H54 (cell line): ENCODE measurements around the gene ABCD4.

Experiments used
- DNase-seq: peaks from one replicate; pipeline ENCODE4 v3.0.0; 2011; ENCODE audit warnings: low spot score, mixed read lengths; ENCODE audit not compliant: insufficient read length
- FAIRE-seq: peaks from 3 replicates; lab custom pipeline; 2011; peaks lifted over from hg19 to GRCh38; lab: Jason Lieb, UNC
- POLR2A ChIP-seq: IDR thresholded peaks from 2 replicates; pipeline ENCODE4 v1.6.1; 2011; ENCODE audit warnings: low read depth, mild to moderate bottlenecking, low read length

Gene ABCD4

DNA sequence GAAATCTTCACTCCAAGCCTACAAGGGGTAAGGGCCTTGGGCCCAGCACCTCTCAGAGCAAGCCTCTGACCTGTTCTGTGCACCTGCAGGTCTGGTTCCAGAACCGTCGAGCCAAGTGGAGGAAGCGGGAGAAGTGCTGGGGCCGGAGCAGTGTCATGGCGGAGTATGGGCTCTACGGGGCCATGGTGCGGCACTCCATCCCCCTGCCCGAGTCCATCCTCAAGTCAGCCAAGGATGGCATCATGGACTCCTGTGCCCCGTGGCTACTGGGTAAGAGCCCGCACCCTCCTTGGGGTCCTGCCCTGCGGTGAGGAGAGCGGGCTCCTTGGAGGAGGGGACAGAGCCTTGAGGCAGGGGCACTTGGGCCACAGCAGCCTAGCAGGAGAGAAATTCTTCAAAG, 43.2 kb downstream of the ABCD4 start:
- TF ChIP-seq POLR2A = no peak
- DNase-seq (no peak), FAIRE-seq (no peak)

DNA sequence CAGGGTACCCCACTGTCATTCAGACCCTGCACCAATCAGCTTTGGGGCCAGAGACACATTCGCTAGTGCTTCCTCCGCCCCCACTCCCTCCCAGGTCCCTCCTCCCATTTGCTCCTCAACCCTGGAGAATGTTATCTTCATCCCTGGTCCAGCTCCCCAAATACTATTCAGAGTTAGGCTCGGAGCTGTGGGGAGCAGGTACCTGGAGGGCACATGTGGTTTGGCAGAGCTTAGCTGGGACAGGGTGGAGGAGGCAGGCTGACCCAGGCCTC, 44.0 kb downstream of the ABCD4 start:
- TF ChIP-seq POLR2A = no peak
- FAIRE-seq (no peak), DNase-seq (no peak)

DNA sequence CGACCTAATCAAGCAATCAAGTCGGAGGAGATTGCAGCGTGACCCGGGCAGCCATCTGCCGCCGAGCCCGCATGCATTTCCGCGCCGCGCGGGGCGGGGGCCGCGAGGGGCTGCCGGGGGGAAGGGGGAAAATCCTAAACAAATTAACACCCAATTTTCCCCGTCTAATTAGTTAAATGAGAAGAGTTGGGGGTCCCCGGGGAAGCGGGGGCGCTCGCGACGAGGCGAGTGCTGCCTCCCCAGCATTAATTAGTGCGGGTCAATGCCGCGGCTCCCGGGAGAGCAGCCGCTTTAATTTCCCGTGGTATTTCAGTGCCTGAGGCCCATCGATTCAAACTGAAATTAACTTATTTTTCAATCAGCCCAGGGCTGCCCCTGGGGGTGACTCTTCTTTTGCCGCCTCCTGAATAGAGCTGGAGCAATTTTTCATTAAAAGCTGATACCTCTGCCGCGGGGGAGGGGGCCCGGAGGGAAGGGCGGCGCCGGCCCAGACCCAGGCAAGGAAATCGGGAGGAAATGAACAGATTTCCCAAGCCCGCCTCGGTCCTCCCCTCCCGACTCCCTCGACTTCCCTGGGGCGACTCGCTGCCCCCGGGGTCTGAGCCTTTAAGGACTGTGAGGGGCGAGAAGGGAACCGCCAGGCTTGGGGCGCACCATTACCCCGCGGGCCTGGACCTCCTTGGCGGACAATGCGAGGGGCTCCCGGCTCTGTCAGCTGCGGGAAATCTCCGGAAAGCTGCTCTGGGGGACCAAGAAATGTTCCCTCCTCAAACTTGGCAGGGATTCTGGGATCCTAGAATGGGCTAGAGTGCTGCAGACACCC, 44.6 kb downstream of the ABCD4 start:
- TF ChIP-seq POLR2A = no peak
- no peak for FAIRE-seq
- no peak for DNase-seq

DNA sequence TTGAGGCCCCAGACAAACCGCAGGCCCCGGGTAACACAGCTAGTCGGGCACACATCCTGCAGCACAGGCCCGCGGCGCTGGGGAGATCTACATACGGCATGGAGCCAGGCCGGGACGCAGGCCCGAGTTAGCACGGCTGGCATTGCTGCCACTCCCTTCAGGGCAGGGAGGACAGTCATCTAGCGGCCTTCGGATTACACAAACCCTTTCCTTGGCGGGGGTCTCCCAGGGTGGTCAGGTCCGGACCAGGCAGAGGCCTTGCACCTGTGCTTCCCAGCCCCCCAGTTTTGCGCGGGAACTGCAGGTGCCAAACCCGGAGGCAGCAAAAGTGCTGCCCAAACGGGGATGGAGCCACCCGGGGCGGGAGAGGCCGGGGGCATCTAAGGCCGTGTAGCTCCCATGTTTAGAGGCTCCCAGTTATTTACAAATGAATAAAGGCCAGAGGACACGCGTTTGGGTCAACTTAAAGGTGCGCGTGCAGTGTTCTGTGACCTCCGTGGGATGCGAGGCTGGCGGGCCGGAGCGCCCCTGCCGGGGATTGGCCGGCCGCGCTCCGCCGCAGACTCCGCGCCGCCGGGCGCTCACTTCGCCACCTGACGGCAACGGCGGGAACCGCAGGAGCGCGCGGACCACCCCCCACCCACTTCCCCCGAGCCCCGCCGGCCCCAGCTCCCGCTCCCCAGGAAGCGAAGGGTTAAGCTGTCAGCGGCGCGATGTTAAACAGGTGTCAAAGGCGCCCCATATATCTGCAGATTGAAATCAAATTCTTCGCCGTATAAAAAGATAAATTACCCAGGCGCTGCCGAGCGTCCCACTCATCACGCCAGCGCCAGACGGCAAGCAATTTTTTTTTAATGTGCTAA, 45.4 kb downstream of the ABCD4 start:
- DNase-seq (peak; percentile 43), FAIRE-seq (no peak)
- no peak for TF ChIP-seq POLR2A

DNA sequence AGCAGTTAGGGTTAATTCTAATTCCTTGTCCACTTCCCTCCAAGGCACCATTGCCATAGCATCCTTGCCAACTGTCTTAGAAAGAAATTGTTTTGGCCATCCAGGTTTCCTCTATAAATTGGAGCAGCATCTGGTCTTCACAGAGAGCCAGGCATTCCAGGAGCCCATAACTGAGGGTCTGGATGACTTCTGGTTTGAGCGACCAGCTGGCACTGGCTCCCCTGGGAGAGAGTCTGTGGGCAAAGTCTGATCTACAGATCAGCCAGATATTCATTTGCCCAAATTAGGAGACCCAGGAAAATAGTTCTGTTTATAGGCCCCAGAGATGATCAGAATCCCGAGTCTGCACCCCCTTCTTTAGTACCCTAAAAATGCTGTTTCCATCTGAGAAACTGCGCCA, 47.5 kb downstream of the ABCD4 start:
- DNase-seq (no peak), FAIRE-seq (no peak)

DNA sequence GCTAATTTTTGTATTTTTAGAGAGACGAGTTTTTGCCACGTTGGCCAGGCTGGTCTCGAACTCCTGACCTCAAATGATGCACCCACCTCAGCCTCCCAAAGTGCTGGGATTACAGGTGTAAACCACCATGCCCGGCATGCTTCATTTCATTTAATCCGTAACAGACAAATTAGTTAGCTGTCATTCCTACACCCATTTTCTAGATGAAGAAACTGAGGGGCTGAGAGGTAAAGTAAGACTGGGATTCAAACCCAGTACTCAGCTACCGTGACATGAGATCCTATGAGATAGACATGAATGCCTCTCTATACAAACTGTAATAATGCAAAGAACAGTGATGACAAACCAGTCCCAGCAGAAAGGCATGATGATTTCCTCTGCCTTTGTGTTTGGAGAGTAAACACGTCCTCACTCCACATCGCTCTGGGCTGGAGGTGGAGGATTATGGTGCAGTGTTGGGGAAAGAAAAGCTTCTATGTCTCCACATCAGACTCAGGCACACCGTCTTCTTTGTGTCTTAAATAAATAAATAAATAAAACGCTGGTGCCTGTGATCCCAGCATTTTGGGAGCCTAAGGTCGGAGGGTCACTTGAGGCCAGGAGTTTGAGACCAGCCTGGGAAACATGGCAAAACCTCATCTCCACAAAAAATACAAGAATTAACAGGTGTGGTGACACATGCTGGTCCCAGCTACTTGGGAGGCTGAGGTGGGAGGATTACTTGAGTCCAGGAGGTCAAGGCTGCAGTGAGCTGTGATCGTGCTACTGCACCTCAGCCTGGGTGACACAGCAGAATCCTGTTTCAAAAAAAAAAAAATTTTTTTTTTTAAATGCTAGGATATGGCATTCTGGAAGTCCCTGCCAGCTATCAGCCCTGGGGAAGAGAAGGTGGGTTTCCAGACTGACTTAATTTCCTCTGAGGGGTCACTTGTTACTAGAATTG, 53.0 kb downstream of the ABCD4 start:
- DNase-seq (no peak), FAIRE-seq (no peak)
- TF ChIP-seq POLR2A = no peak

More for the DNA sequence above, 47.5 kb downstream of the ABCD4 start:
- TF ChIP-seq POLR2A = no peak

DNA sequence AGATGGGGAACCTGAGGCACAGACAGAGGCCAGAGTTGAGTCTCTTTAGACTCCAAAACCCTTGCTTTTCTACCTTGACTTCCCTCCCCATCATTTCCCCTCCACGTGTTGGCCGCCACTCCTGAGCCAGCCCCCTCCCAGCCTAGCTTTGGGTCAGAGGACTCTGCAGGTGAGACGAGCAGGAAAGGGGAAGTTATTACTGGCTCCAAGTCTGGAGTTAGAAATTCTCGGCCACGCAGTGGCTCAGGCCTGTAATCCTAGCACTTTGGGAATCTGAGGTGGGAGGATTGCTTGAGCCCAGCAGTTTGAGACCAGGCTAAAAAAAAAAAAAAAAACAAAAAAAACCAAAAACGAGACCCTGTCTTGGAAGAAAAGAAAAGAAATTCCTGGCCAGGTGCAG, 54.7 kb downstream of the ABCD4 start:
- FAIRE-seq (no peak), DNase-seq (no peak)
- no peak for TF ChIP-seq POLR2A

DNA sequence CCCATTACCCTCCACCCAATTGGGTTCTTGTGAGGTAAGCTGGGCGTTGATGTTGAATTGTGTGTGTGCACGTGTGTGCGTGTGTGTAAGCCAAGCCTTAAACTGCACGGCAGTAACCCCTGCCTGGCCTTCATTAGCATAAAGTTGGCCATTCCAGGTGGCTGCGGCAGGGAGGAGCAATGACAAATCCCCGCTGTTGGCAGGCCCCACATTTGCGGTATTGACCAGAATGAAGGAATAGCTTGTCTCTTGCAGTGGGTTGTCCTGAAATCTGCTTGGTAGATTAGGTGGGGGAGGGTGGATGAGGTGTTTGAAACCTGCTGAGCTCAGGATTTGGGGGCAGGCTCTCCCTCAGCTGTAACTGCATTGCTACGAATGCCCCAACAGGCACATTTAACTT, 56.2 kb downstream of the ABCD4 start:
- no peak for TF ChIP-seq POLR2A
- DNase-seq = no peak
- FAIRE-seq = no peak

DNA sequence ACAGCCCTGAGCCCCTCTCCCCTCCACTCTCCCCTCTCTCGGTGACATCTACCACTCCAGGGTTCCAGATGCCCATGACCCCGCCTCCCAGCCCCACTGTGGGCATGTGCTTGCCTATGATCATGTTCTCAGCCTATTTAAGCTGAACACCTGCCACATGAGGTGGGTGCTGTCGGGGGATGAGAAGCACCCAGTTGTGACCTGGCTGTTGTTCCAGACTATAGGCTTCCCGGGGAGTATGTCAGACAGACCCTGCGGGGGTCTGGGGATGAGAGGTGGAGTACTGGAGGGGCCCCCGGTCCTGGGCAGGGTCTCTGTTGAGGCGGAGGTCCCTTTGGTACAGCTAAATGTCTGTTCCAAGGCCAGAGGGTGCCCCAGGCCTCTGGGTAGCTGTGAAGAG, 57.4 kb downstream of the ABCD4 start:
- no peak for TF ChIP-seq POLR2A
- no peak for FAIRE-seq

DNA sequence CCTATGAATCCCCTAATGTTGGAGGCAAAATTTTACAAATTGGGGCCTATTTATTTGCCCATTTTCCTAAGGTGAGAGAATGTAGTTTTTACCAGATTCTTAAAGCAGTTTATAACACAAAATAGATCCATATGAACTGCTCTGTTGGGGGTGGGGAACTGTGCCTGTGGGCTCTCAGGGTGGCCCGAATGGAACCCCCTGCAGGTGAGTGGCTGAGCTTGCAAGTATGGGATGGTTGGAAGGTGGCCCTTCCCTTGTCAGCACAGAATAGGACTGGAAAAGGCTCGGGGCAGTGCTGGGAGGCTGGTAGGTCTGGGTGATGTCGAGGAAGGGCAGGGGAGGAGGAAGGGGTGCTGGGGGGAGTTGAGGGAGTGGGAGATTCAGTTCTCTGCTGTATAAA, 58.6 kb downstream of the ABCD4 start:
- TF ChIP-seq POLR2A = no peak
- FAIRE-seq (no peak), DNase-seq (no peak)

More for the DNA sequence above, 57.4 kb downstream of the ABCD4 start:
- DNase-seq = no peak

DNA sequence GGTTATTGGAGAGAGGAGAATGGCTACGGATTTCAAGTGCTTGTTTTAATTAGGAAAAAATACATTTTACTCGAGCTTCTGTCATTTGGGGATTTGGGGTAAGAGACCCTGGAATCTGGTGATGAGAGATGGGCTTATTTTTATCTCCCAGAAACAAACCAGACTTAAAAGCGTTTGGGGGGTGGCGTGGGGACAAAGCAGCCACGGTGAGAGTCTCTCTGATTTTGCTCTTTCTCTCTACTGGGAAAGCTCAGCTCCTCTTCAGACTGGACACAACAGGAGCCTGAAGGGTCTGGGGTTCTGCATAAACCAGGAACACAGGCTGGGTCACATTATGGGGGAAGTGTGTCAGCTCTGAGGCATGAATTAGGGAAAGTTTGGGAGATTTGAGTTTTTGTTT, 59.7 kb downstream of the ABCD4 start:
- DNase-seq (no peak), FAIRE-seq (no peak)
- TF ChIP-seq POLR2A = no peak

DNA sequence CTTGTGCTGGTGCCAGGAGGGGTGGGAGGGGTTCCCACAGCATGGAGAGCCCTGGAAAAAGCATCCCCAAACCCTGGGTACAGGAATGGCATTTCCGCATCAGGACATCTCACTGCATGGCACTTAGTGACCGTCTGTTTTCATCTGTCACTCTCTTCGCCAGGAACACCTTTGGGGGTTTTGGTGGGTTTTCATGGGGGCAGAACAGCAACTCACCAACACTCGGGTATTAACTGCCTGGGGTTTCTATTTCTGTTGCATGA, 60.0 kb downstream of the ABCD4 start:
- FAIRE-seq (no peak), DNase-seq (no peak)
- TF ChIP-seq POLR2A = no peak

DNA sequence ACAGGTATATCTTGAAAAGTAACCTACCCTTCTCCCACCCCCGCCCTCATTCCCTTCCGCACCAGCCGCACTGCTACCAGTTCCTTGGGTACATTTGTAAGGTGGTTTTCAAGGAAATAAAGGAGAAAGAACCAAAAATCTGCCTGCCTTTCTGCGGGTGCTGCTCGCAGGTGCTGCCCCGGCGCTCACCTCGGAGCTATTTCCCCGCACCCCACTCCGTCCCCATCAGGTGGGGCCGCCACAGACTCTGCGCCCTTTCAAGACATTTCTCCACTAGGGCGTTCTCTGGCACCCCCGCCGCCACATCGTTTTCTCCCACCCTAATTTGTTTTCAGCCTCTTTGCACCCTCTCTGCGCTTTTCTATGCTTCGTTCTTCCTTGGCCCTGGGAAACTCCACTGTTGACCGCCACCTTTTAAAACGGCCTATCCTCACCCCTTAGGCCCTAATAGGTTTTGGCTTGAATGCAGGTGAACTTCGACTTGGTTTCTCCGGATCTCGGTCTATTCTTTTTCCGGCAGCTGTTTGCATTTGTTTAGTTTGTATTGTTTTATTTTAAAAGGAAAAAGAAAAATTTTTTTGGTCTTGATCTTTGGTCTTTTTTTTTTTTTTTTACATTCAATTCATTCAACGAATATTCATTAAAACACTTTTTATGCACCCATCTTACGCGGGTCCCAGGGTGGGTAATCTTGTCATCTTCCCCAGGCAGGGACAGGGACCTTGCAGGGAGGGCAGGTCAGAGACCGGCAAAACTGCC, 60.5 kb downstream of the ABCD4 start:
- no peak for TF ChIP-seq POLR2A
- no peak for FAIRE-seq
- no peak for DNase-seq
